Ovary (tissue), 3 donors: ENCODE measurements around the gene LRRC49.

Experiments
- POLR2A ChIP-seq: fragments of 450-650 bp; IDR thresholded peaks from one replicate; pipeline ENCODE4 v1.6.1; 2017; ENCODE audit warnings: antibody characterized with exemption, mild to moderate bottlenecking, moderate library complexity
- TF ChIP-seq, protein P1 (sequence below), 3 donors: fragments of 450-650 bp in 2 of 3; fragments of 200-600 bp in 1 of 3; IDR thresholded peaks; one replicate each; pipeline versions ENCODE4 v1.5.1 to v1.8.0; 2016 to 2022; ENCODE audit warnings: antibody characterized with exemption in 3 of 3, mild to moderate bottlenecking in 1 of 3
- donor health status: DM: no; HTN: no; CAD: no.

DNA sequence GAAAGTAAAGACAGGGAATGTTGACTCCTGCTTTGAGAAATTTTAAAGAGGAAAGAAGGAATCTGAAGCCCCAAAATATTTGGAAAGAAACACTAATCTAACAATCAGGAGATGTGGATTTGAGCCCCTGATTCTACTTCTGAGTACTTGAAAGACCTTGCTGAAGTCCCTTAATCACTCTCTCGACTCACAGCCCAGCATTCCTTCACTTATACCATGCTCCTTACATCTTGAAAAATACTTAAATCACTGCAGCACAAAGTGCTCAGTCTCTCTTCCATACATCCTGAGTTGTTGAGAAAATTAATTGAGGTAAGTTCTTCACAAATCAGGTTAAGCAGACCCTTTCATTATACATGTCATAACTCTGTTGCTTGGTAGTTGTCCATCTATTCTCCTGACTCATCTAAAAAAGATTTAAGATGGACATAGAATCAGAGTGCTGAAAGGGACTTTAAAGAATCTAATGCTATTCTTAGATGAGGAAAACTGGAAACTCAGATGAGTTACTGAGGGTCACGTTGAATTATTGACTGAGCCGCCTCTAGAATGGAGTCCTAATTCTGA lies 149.8 kb downstream of the LRRC49 start:
- TF ChIP-seq, protein P1, sequence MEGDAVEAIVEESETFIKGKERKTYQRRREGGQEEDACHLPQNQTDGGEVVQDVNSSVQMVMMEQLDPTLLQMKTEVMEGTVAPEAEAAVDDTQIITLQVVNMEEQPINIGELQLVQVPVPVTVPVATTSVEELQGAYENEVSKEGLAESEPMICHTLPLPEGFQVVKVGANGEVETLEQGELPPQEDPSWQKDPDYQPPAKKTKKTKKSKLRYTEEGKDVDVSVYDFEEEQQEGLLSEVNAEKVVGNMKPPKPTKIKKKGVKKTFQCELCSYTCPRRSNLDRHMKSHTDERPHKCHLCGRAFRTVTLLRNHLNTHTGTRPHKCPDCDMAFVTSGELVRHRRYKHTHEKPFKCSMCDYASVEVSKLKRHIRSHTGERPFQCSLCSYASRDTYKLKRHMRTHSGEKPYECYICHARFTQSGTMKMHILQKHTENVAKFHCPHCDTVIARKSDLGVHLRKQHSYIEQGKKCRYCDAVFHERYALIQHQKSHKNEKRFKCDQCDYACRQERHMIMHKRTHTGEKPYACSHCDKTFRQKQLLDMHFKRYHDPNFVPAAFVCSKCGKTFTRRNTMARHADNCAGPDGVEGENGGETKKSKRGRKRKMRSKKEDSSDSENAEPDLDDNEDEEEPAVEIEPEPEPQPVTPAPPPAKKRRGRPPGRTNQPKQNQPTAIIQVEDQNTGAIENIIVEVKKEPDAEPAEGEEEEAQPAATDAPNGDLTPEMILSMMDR (IDR thresholded peaks at IDR 0.05), result no peak
- TF ChIP-seq POLR2A, result no peak
